Heart right ventricle (tissue), 16 donors: ENCODE measurements around the gene PHLDB1. TPM values are rescaled to one million over a fixed set of nuclear protein-coding genes. Genes with fewer than 3 reads are reported as not detected.

Experiments used
- ATAC-seq, 8 donors: fragments of 200-7000 bp; cut with Tn5 transposase; one replicate each; pipeline ENCODE4 v1.9.1; 2020; ENCODE audit warnings: mild to moderate bottlenecking in 8 of 8, moderate library complexity in 8 of 8, moderate number of reproducible peaks in 1 of 8
- DNase-seq, 2 donors: peaks; one replicate each; pipeline ENCODE4 v3.0.0-alpha.2; 2020
- H3K27ac ChIP-seq, 10 donors: fragments of 200-600 bp; sonication (generic) in 2 of 10; one replicate each; pipeline versions ENCODE4 v1.5.0 to v1.8.0; 2020 to 2022; ENCODE audit warnings: mild to moderate bottlenecking in 3 of 10
- H3K27me3 ChIP-seq, 7 donors: fragments of 200-600 bp; one replicate each; pipeline ENCODE4 v1.8.0; 2021 to 2022; ENCODE audit warnings: mild to moderate bottlenecking in 2 of 7
- H3K36me3 ChIP-seq, 9 donors: fragments of 200-600 bp; sonication (generic) in 1 of 9; one replicate each; pipeline versions ENCODE4 v1.5.0 to v1.8.0; 2020 to 2022; ENCODE audit warnings: mild to moderate bottlenecking in 2 of 9
- H3K4me1 ChIP-seq, 9 donors: fragments of 200-600 bp; sonication (generic) in 1 of 9; one replicate each; pipeline versions ENCODE4 v1.5.0 to v1.8.0; 2020 to 2022; ENCODE audit warnings: mild to moderate bottlenecking in 4 of 9
- H3K4me3 ChIP-seq, 10 donors: fragments of 200-600 bp; sonication (generic) in 2 of 10; one replicate each; pipeline versions ENCODE4 v1.5.0 to v1.8.0; 2020 to 2022; ENCODE audit warnings: mild to moderate bottlenecking in 7 of 10, moderate library complexity in 2 of 10
- H3K9me3 ChIP-seq, 11 donors: fragments of 200-600 bp in 10 of 11; sonication (generic) in 2 of 11; one replicate each; pipeline versions ENCODE4 v1.5.0 to v1.8.0; 2013 to 2022; ENCODE audit warnings: mild to moderate bottlenecking in 2 of 11, control low read depth in 1 of 11, moderate library complexity in 1 of 11
- CTCF ChIP-seq, 9 donors: fragments of 200-600 bp; sonication (generic) in 2 of 9; IDR thresholded peaks; one replicate each; pipeline versions ENCODE4 v1.5.0 to v1.8.0; 2021 to 2022; ENCODE audit warnings: antibody characterized with exemption in 9 of 9, mild to moderate bottlenecking in 5 of 9, moderate library complexity in 1 of 9
- WGBS, 2 donors: extraction: QIAGEN DNeasy Blood & Tissue Kit; methylation state at CpG; one replicate each; pipeline ENCODE4 v1.1.7; 2013; ENCODE audit warnings: inconsistent platforms in 1 of 2; 5-methylcytosine and 5-hydroxymethylcytosine counted together
- intact Hi-C, 10 donors: fragments of 100-400 bp; cut with DNase I; formaldehyde crosslinking; loops; one replicate each; pipeline versions ENCODE4 v1.11.1 to v1.14.2; 2022
- polyA plus RNA-seq, 2 donors: library from polyadenylated mRNA; stranded (reverse); fragments of 200-250 nt; gene quantifications; one replicate each; pipeline ENCODE4 v1.2.3, GENCODE V29; 2013
- total RNA-seq, 10 donors: library from RNA; stranded (reverse); fragmentation: NEBNext Ultra II Directional in 3 of 10; extraction: Animal tissue kit (Norgen Biotek cat#: 25700) in 3 of 10; gene quantifications; one replicate each; pipeline versions ENCODE4 v1.2.1 to v1.2.4, GENCODE V29; 2021 to 2023
- donor health status: Arrhythmogenic right ventricular cardiomyopathy.
- donor health status: ischemic (EF 13 %, LVEDD 7.1; RV severe dilation, severe dysfunction).
- donor health status: healthy with polysubstance abuse.
- donor health status: DM: no; HTN: yes; CAD: no.
- donor health status: DM: no; HTN: no; CAD: no.
- donor health status: ischemic (EF 25% LVEDD 6.9; RV normal size, moderate dysfunction).
- donor health status: ischemic (EF 25% LVEDD 5.7; RV mildly dilated, moderate dysfunction).
- donor health status: healthy.
- donor health status: DM: yes; HTN: yes; CAD: no.
- donor health status: Ischemic cardiomyopathy.
- donor health status: ischemic (EF 35%, LVEDD 5.7; RV mildly dilated, moderate dysfunction).
- donor health status: nonischemic (EF 11% LVEDD 7.7; RV severe dilation, severe dysfunction).
- donor health status: DM: yes; HTN: yes; CAD: no.
- donor health status: PGD.
- donor health status: ischemic (EF 29% LVEDD 5.4; RV normal size, mild dysfunction).
- donor health status: nonischemic (EF 23%, LVEDD 6.1; RV moderate dilation, normal function).

PHLDB1 gene
- total and polyA plus RNA-seq, 12 donors, result 74.9 to 259 (median 114) TPM

- peak overlapping the region; percentile 58 to 91 (median 82) for H3K27ac ChIP-seq
- peak overlapping the region in 5 of 10 donors; percentile 36 to 97 (median 39) for H3K4me3 ChIP-seq
- no peak for TF ChIP-seq CTCF (IDR thresholded peaks at IDR 0.05)
- 39 to 41% methylated on average over 10 of the region's 10 CpGs for WGBS, 2 donors
- H3K36me3 ChIP-seq, result peaks cover 0 to 34% (median 20%) of the 10 kb centered on the region in 9 donors
- ATAC-seq (peak; percentile 46 to 73 (median 61)), DNase-seq (peak; percentile 66 to 87)
- H3K4me1 ChIP-seq, result peaks cover 10 to 73% (median 32%) of the 10 kb centered on the region in 9 donors
- intact Hi-C loops, result loop anchor here in 3 of 10 donors (5.0 kb wide), 3 partner anchors 33 to 187 kb away; partner anchors contain the start of genes ARCN1 (in 2 of the 3) and DDX6 (in 1 of the 3)
- H3K27me3 ChIP-seq, result peaks cover 0 to 33% (median 0%) of the 10 kb centered on the region in 7 donors
- no peaks in the 10 kb centered on the region for H3K9me3 ChIP-seq
Measured at GRCh38 chr11:118605116-118605867, 2.1 kb upstream of the PHLDB1 start.

- Histone ChIP-seq H3K4me3 (peak overlapping the region in 9 of 10 donors; percentile 5 to 97 (median 36)), H3K27ac (peak overlapping the region; percentile 58 to 91 (median 82)), H3K36me3 (peaks cover 0 to 23% (median 12%) of the 10 kb centered on the region in 9 donors), H3K4me1 (peaks cover 10 to 80% (median 38%) of the 10 kb centered on the region in 9 donors), H3K9me3 (no peaks in the 10 kb centered on the region), H3K27me3 (peaks cover 0 to 43% (median 0%) of the 10 kb centered on the region in 7 donors)
- intact Hi-C loops, result loop anchor here in 3 of 10 donors (5.0 kb wide), 3 partner anchors 34 to 186 kb away; partner anchors contain the start of genes ARCN1 (in 2 of the 3) and DDX6 (in 1 of the 3)
- ATAC-seq, result peak in 1 of 8 donors; percentile 17
- WGBS, 2 donors, result 65 to 78% methylated on average over 7 of the region's 7 CpGs
- peak; percentile 31 to 46 for DNase-seq
- TF ChIP-seq CTCF (IDR thresholded peaks at IDR 0.05), result no peak
Measured at GRCh38 chr11:118606157-118606843, 1.1 kb upstream of the PHLDB1 start.

GRCh38 chr11:118606844-118607228 is 579 bp upstream of the PHLDB1 start:
- no peaks in the 10 kb centered on the region for H3K9me3 ChIP-seq
- TF ChIP-seq CTCF (IDR thresholded peaks at IDR 0.05), result no peak
- peaks cover 0 to 49% (median 0%) of the 10 kb centered on the region in 7 donors for H3K27me3 ChIP-seq
- DNase-seq, result no peak
- H3K27ac ChIP-seq, result peak overlapping the region; percentile 58 to 91 (median 82)
- H3K4me1 ChIP-seq, result peaks cover 10 to 80% (median 38%) of the 10 kb centered on the region in 9 donors
- WGBS, 2 donors, result 64 to 68% methylated on average over 7 of the region's 7 CpGs
- ATAC-seq, result no peak
- H3K4me3 ChIP-seq, result peak overlapping the region in 9 of 10 donors; percentile 5 to 97 (median 36)
- H3K36me3 ChIP-seq, result peaks cover 0 to 18% (median 6%) of the 10 kb centered on the region in 9 donors
- intact Hi-C loops, result loop anchor here in 4 of 10 donors (1.0 to 5.0 kb wide), 4 partner anchors 35 to 185 kb away; partner anchors contain the start of genes ARCN1 (in 2 of the 4) and DDX6 (in 1 of the 4)
